Erythroblast (primary cell): ENCODE results near the gene JPT2.

ENCODE experiments used
- GATA1 ChIP-seq: IDR thresholded peaks from 2 replicates; pipeline ENCODE4 v1.6.1; 2011; ENCODE audit warnings: low read depth, mild to moderate bottlenecking, control low read depth, low read length, moderate library complexity
- POLR2A ChIP-seq: IDR thresholded peaks from 2 replicates; pipeline ENCODE4 v1.6.1; 2011; ENCODE audit warnings: mild to moderate bottlenecking, low read length

DNA sequence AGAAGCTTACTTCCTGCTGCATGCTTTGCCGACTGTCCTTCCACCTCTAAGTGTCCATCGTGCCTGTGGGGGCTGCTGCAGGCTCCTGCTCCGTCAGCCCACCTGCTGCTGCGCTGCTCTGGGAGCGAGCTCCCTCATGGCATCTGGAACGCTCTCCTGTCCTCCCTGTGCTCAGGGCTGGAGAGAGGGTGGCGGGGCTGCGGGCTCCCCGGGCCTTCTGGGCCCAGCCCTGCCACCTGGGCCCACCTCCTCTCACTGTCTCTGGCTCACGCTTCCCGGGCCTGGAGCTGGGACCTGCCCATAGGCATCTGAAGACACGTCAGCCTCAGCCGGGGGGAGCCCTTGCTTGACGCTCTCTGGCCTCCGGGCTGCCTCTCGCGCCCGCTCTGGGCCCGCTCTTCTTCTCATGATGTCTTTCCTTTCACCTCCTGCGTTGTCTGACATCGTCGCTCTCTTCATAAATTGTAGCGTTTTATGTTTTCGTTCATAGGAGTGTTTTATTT lies 66.3 kb downstream of the JPT2 start:
- TF ChIP-seq POLR2A (no peak), GATA1 (no peak)
